Measurements from ENCODE around the gene GPR15.
A peak's percentile ranks its signal among the peaks of the same experiment; 100 is the strongest.
"Not testable (repeated sequence)": the region's sequence is repeated elsewhere in the genome, so short reads cannot be mapped to it uniquely, and the experiment has no call there.

GPR15 gene

DNA sequence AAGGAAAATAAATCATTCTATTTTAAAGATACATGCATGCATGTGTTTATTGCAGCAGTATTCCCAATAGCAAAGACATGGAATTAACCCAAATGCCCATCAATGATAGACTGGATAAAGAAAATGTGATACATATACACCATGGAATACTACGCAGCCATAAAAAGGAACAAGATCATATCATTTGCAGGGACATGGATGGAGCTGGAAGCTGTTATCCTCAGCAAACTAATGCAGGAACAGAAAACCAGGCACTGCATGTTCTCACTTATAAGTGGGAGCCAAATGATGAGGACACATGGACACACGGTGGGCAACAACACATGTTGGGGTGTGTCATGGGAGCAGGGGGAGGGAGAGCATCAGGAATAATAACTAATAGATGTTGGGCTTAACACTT is 28.0 kb downstream of the GPR15 start:
- DNase-seq: not testable (repeated sequence)

DNA sequence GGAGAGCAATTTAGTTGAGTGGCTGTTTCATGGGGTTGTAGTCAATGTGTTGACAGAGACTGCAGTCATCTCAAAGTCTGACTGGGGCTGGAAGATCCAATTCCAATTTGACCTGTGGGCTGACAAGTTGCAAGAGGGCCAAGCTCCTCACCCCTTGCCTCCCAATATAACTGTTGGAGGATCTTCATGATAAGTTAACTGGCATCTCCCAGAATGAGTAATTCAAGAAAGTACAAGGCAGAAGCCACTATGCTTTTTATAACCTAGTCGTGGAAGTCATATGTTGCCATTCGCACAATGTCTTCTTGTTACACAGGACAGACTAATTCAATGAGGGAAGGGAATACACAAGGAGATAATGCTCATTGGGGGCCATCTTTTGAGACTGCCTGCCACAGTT is 29.1 kb downstream of the GPR15 start:
- no peak for DNase-seq

DNA sequence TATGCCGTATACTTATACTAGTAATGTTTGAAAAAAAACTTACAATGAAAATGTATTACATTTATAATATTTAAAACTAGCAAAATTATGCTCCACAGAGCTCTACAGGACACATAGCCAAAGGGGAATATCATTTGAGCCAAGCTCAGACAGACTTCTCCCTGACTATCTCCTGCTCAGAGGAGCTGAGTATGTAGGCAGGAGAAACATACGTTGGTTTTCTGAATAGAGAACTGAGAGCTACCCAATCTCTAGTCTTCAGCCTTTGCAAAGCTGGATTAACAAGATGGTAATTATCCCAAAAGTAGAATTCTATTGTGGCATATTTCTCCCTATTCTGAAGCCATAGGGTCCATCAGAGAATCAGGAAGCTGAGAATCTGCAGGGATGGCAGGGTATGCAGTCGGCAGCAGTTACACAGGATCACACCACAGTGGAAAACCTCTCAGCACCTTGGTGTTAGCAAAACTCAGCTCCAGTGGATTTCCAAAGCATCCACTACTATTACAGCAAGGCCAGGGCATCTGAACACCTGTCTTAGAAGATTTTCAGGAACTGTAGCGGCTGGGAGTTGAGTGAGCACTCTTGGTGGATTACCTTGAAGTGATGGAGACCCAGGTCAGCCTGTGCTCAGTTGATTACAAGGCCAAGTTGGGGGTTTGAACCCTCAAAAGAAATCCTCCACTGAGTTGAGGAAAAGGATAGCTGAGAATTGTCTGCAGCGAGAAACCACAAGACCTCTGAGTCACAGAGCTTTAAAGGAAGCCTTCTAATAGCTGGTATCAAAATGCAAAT is 30.1 kb downstream of the GPR15 start:
- no peak for DNase-seq

DNA sequence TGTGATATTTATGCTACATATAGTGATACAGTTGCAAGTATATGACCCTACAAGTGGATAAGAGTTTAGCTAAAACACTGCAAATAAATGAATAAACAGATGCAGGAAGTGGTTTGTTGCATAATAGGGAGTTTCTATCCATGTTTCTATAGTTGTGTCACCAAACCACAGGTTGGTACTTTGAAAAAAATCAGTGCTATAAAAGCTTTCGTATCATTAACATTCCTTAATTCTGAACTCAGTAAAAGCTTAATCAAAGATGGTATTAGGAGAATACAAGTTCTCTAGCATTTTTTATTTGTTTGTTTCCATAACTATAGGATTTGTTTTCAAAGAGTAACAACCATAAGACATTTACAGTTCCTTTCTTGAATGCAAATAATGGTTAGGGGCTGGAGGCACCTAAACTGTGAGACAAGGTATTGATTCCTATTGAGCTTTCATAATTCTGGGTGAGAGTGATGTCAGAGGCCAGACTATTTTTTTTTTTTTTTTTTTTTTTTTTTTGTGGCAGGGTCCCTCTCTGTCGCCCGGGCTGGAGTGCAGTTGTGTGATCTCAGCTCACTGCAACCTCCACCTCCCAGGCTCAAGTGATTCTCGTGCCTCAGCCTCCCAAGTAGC is 32.0 kb downstream of the GPR15 start:
- DNase-seq: no peak

DNA sequence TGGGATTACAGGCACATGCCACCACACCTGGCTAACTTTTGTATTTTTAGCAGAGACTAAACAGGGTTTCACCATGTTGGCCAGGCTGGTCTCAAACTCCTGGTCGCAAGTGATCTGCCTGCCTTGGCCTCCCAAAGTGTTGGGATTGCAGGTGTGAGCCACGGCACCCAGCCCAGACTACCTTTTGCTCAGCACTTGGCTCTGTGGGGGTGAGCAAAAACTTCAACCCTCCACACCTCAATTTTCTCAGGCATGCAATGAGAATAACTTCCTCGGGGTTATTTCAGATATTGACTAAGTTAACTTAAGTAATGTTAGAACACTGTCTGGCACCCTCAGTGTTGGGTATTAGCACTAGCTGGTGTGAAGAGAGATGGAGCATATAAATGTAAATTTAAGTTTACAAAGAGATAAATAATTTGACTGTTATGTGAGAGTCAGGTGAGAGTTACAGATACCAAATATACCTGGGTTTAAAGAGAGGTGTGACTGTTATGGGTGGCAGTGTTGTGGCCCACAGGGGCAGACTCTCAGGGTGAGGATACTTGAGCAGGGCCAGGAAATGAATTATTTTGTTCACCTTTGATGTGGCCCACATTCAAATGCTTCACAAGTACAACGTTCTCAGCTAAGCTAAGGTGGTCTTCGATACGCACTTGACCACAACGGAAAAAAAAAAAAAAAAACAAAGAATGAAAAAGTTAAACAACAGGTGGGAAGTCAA is 32.7 kb downstream of the GPR15 start:
- DNase-seq: no peak

DNA sequence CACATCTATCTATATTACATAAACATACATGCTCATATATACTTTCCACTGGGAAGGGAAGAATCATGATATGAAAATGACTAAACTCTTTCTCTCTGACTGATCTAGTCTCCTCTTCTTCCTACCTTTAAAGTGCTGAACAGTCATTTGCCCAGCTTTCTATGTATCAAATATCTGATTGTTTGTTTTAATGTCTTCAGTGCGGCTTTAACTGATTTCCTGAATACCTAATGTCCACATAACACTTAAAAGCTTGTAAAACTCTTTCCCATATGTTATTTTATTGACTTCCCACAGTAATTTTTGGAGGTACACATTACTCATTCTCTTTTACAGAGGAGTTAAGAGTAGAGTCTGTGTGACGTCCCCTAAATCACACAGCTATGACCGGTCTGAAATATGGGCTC is 33.5 kb downstream of the GPR15 start:
- DNase-seq: no peak

DNA sequence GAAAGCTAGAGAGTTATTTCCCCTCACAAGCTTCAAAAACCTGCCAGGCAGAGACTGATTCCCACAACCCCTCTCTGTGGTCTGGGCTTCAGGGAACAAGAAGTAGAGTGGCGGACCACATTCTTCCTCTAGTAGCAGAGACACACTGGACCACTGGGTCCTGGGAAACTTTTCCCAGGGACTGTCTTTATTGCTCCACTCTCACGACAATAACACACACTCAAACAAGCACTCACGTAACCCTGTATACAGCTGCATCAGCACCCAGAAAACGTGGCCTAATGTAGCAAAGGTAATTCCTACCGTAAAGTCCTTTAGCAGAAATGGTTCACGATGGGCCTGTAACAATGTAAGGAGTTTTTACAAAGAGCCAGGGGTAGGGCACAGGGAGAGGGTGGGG is 34.1 kb downstream of the GPR15 start:
- no peak for DNase-seq

DNA sequence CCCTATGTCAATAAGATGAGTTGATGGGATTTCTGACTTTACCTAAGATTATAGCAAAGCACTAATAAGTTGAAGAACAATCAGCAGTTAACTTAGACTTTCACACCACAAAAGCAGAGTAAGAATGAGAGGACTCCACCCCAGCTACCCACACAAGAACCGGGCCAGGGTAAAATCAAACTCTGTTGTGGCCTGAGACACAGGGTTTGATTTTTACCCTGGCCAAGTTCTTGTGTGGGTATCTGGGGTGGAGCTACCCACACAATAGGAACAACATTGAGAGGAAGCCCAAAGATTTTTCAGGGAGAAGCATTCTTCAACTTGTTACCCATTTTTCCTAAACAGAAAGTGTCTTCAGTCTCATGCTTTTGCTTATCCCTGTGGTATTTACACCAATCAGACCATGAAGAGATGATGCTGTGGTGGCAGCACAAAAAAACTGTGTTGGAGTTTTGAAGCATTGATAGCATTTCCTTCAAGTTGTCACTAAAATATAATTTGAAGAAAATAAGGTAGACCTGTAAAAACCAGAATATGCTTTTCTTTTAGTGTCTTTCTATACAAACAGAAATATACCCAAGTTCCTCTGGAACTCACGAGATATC is 36.0 kb downstream of the GPR15 start:
- no peak for DNase-seq

DNA sequence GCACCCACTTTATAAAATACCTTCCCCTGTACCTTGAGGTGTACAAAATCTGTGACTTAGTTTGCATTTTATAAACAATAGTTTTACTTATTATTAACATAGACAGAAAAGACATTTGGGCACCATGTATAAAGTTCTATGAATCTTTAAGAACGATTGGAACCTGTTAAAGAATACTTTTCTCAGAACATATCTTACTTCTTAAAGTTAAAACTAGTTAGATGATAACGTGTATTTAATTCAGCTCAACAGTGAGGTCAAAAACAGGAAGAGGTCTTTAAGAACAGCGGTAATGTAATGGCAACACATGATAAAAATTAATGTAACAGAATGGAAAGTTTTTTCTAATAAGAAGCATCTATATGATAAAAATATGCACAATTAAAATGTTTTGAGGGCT is 36.6 kb downstream of the GPR15 start:
- DNase-seq: no peak

DNA sequence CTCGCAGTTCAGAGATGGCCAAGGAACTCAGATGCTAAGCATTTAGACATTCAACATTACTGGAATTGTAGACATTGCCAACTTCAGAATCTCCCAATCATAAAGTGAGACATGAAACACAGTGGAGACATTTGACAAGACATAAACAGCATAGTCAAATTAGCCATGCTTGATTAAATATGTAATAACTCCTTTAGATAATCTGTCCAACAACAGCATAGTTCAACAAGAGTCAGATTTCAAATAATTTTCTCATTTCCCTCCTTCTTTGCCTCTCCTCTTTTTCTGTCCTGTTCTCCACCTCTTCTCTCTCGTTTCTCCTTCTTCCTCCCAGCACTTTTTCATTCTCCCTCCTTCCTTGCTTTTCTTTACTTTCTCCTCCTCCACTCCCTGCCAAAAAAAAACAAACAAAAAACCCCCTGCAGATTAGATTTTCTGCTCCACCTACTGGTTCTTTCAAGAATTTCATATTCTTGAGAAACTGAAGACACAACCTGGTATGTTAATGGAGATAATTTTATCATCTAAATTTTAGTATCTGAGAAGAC is 41.5 kb downstream of the GPR15 start:
- DNase-seq: peak; percentile 71

DNA sequence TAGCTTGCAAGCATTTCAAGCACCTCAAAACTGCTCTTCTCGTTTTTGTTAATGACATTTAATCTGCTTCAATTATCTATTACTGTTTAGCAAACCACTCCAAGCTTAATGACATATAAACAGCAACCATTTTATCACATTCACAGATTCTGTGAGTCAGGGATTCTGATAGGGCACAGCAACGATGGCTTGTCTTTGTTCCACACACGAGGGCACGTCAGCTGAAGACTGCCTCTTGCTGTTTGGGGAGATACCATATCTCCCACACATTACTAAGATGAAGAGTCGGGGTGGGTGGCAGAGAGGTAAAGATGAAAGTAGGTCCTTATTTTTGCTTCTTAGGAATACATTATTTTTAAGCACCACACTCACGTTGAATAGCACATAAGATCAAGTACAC is 42.4 kb downstream of the GPR15 start:
- DNase-seq: peak; percentile 88

DNA sequence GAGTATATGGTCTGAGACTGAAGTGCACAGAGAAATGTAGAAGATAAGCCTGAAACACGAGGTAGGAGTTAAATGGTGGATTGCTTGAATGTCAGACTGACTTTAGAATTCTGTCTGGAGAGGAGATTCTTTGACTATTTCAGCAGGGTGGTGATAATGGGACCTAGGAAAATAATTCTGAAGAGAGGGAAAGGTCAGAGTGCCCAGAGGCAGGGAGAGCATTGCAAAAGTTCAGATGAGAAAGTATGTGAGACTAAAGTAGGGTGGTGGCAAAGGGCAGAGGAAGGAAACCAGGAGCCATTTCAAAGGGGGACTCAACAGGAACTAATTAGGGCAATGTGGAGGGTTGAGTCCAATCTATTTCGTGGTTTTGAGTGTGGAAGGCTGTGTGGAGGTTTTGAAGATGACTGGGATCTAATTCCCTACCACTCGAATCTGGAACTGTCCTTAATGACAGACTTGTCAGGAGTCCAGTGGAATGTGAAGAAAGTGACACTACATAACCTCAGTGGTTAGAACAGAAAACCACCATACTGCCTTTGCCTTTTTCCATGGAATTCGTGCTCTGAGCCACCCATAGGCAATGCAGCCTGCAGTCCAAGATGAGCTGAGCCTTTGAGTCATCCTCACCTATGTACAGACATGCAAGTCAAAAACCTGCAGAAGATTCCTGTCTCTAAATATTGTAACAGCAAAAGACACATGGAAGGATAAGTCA is 45.6 kb downstream of the GPR15 start:
- DNase-seq: no peak

DNA sequence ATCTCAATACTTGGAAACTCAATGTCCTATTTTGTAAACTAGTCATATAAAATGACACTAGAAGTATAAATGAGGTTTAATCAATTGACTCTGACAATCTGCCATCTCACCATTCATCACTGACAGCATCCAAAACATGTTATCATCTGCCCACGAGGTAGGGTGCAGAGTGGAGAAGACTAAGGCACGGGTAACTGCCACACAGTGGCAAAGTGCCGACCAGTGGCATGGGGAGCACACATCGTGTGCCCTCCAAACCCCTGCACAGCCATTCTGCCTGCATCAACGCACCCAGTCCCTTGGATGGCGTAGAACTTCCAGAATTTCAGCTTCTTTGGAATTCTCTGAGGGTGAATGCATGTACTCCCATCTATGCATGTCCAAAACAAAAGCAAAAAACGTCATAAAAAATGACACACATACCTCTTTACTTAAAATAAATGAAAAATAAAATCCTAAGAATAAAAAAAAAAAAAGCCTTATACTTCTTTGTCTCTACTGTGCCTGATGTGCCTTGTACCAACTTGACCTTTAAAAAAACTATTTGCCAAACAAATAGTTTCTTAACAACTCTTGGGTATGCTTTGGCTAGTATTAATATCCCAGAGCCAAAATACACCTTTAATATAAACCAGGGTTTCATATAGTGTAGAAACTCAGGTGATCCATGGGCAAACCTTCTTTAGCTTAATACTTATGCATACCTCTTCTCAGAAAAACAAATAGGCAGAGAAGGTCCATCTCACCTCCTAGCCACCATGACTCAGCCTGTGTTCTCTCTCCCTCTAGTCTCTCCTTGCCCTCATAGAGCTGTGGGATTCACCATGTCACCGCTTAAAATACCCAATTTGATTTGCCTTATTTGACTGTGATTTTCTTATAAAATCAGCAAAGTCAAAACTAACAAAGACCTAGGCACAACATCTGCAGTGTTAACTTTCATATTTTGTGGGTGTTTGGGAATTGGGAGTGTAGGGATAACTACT is 48.9 kb downstream of the GPR15 start:
- no peak for DNase-seq

DNA sequence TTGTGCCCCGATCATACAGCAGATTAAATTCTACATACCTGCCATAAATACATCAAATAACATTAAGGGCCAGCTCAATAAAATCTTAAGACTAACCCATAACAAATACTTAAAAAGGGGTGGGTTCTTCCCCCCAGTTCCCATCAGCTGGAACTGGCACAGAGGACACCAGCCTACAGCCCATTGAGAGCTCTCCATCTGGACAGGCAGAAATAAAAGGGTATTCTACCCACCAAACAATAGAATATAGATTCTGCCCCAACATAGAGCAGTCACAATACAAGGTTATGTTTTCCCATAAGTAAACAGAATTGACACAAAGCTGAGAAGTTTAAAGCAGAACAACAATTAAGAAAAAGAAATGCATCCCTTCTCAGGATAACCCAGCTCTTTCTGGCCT is 49.7 kb downstream of the GPR15 start:
- DNase-seq: no peak

DNA sequence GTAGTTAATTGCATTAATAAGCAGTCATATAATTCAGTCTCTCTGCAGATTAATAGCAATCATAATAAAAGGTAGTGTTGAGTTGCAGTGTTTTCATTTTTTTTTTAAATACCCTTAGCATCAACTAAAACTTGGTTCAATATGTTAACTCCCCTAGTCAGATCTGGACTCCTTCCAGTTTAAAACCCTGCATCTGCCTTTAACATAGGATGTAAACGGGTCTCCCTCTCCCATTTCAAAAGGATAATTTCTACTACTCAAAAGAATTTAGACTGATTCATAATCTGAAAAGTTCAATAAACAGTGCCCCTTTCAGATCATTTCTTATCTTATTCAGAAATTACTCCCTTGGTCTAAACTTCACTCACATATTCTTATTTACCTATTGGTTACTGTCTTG is 50.3 kb downstream of the GPR15 start:
- no peak for DNase-seq

DNA sequence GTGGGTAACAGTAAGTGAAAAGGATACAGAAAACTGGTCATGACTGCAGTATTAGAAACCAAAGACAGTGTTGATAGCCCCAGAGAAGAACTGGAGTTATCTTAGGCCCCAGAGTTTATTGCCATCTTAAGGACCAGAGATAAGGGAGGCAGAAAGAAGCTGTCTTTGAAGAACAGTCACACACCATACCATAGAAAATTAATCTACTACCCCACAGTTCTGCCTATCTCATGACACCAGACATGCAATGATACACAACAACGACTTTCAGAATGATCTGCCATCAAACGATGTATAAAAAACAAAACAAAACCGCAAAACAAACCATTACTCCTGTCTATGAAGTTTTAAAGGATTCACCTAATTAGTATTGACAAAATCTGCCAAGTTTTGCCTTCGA is 52.0 kb downstream of the GPR15 start:
- peak; percentile 98 for DNase-seq

Measured in hematopoietic multipotent progenitor cell treated with erythropoietin and hydrocortisone succinate and interleukin-3 and kit ligand, for 8 days (in vitro differentiated cells).